ENCODE measurements around the gene CFAP97.

Gene CFAP97

GRCh38 chr4:185196437-185196836, 7.4 kb downstream of the CFAP97 start:
- no peak for DNase-seq

GRCh38 chr4:185194924-185195888, 8.6 kb downstream of the CFAP97 start:
- DNase-seq: no peak

GRCh38 chr4:185192059-185192458, 11.7 kb downstream of the CFAP97 start:
- DNase-seq: no peak

GRCh38 chr4:185190306-185190856, 13.4 kb downstream of the CFAP97 start:
- DNase-seq: no peak

GRCh38 chr4:185189606-185190305, 14.0 kb downstream of the CFAP97 start:
- DNase-seq: no peak

- DNase-seq: no peak
These were observed 17.0 kb downstream of the CFAP97 start for GRCh38 chr4:185186769-185187168.

- DNase-seq: peak; percentile 9
These were observed 20.0 kb downstream of the CFAP97 start for GRCh38 chr4:185183622-185184281.

- DNase-seq: no peak
These were observed 21.6 kb downstream of the CFAP97 start for GRCh38 chr4:185182239-185182638.

- DNase-seq: no peak
These were observed 24.3 kb downstream of the CFAP97 start for GRCh38 chr4:185179488-185179887.

- DNase-seq: no peak
These were observed 32.3 kb downstream of the CFAP97 start for GRCh38 chr4:185171373-185172071.

- DNase-seq: no peak
These were observed 36.6 kb downstream of the CFAP97 start for GRCh38 chr4:185167234-185167633.

- no peak for DNase-seq
These were observed 38.2 kb downstream of the CFAP97 start for GRCh38 chr4:185165605-185166063.

- DNase-seq: no peak
These were observed 52.5 kb downstream of the CFAP97 start for GRCh38 chr4:185151296-185151695.

GRCh38 chr4:185149392-185149791, 54.4 kb downstream of the CFAP97 start:
- DNase-seq: no peak

GRCh38 chr4:185145572-185145971, 58.2 kb downstream of the CFAP97 start:
- no peak for DNase-seq

GRCh38 chr4:185144601-185145240, 59.1 kb downstream of the CFAP97 start:
- DNase-seq: no peak

GRCh38 chr4:185143601-185143969, 60.2 kb downstream of the CFAP97 start:
- DNase-seq: peak; percentile 7

- peak; percentile 39 for DNase-seq
These were observed 60.7 kb downstream of the CFAP97 start, which contains the start of gene SLC25A4 for GRCh38 chr4:185142912-185143600. SLC25A4 (plus strand) TSS chr4:185143266; CDS start chr4:185143373, 107 bp downstream.

GRCh38 chr4:185142564-185142911, 61.3 kb downstream of the CFAP97 start:
- no peak for DNase-seq

GRCh38 chr4:185141777-185142176, 62.0 kb downstream of the CFAP97 start:
- DNase-seq: no peak

GRCh38 chr4:185139736-185140135, 64.1 kb downstream of the CFAP97 start:
- no peak for DNase-seq
